GM12892 (cell line): ENCODE measurements around the gene DAGLB.

ENCODE experiments used
- DNase-seq: peaks from one replicate; pipeline ENCODE4 v3.0.0; 2011; ENCODE audit not compliant: insufficient read length
- FAIRE-seq: peaks from 2 replicates; lab custom pipeline; 2011; peaks lifted over from hg19 to GRCh38; lab: Jason Lieb, UNC
- POLR2A ChIP-seq: IDR thresholded peaks from 2 replicates; pipeline ENCODE4 v1.6.1; 2011; ENCODE audit warnings: low read depth, low read length, control low read depth
- POLR2AphosphoS5 ChIP-seq: IDR thresholded peaks from 2 replicates; pipeline ENCODE4 v1.6.1; 2011; ENCODE audit warnings: low read depth, low read length, control low read depth
- TAF1 ChIP-seq: IDR thresholded peaks from 2 replicates; pipeline ENCODE4 v1.6.1; 2011; ENCODE audit warnings: low read depth, mild to moderate bottlenecking, control low read depth, low read length, borderline replicate concordance

The DAGLB gene

DNA sequence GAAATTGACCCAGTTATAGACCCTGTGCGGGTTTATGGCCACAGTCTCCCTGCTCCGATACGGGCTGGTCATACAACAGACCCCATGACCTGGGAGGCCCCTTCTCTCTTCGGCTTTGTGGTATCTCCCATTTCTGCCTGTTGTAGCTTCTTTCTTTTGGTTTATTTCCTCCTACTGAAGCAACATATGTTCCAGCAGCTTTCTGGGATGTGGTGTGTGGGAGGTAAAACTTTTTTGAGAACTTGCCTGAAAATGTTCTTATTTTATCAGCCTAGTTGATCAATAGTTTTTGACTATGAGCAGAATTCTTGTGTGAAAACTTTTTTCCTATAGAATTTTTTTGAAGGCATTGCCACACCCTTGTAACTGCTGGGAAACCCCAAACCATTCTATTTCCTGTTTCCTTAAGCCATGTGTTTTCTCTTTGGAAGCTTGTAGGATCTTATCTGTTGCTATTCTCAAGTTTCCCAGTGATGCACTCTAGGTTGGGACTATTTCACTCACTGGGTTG lies 80.0 kb downstream of the DAGLB start:
- no peak for FAIRE-seq
- no peak for DNase-seq
- TF ChIP-seq POLR2A, result no peak
- no peak for TF ChIP-seq POLR2AphosphoS5
- TF ChIP-seq TAF1, result no peak

GRCh38 chr7:6365451-6365850 lies 82.3 kb downstream of the DAGLB start:
- no peak for DNase-seq
- TF ChIP-seq TAF1 (no peak), POLR2A (no peak), POLR2AphosphoS5 (no peak)
- no peak for FAIRE-seq

- no peak for TF ChIP-seq TAF1
- no peak for TF ChIP-seq POLR2AphosphoS5
- TF ChIP-seq POLR2A, result no peak
- no peak for DNase-seq
- no peak for FAIRE-seq
These were observed 86.9 kb downstream of the DAGLB start for GRCh38 chr7:6360841-6361240.

DNA sequence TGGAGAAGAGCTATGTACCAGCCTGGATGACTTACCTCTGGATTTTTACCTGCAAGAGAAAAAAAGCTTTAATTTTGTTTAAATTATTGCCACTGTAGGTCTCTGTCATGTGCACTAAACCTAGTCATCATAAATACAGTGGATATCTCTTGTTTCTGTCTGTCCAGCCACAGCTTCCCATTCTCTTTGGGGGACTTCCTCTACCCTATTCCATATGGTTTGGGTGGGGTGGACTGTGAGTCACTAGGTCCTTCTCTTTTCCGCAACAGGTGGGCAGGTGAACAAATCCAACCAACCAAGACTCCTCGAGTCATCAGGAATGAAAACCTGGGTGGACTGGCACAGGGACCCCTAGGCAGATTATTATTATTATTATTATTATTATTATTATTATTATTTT lies 88.0 kb downstream of the DAGLB start:
- FAIRE-seq (no peak), DNase-seq (no peak)
- TF ChIP-seq POLR2AphosphoS5 (no peak), POLR2A (no peak), TAF1 (no peak)
